Bronchial epithelial cell (primary cell): ENCODE measurements around the gene ARHGAP29. TPM values are rescaled to one million over a fixed set of nuclear protein-coding genes. Genes with fewer than 3 reads are reported as not detected.

Experiments used
- DNase-seq: peaks from one replicate; pipeline ENCODE4 v3.0.0-alpha.2; 2010; ENCODE audit warnings: low read depth
- FAIRE-seq: peaks from 2 replicates; lab custom pipeline; 2011; peaks lifted over from hg19 to GRCh38; lab: Jason Lieb, UNC
- H3K27me3 ChIP-seq: 2 replicates; pipeline ENCODE4 v1.5.1; 2011; ENCODE audit warnings: low read length; ENCODE audit not compliant: control insufficient read depth, insufficient read depth
- H3K36me3 ChIP-seq: 2 replicates; pipeline ENCODE4 v1.5.1; 2011; ENCODE audit warnings: low read length; ENCODE audit not compliant: control insufficient read depth, insufficient read depth
- H3K4me3 ChIP-seq: 2 replicates; pipeline ENCODE4 v1.5.1; 2011; ENCODE audit warnings: mild to moderate bottlenecking, low read depth, low read length, control low read depth
- total RNA-seq: library from RNA; depleted of rRNA; stranded (reverse); fragments of >200 nt; gene quantifications from 2 replicates; pipeline ENCODE4 v1.2.1, GENCODE V29; 2014
- TF ChIP-seq, protein P1 (sequence below): IDR thresholded peaks from 2 replicates; pipeline ENCODE4 v1.5.1; 2011; ENCODE audit warnings: mild to moderate bottlenecking, moderate library complexity, low read length, control low read depth, inconsistent platforms; ENCODE audit not compliant: insufficient read depth, severe bottlenecking

Gene ARHGAP29
- total RNA-seq, 1 donor from 2014 or later: 7.9 TPM

DNA sequence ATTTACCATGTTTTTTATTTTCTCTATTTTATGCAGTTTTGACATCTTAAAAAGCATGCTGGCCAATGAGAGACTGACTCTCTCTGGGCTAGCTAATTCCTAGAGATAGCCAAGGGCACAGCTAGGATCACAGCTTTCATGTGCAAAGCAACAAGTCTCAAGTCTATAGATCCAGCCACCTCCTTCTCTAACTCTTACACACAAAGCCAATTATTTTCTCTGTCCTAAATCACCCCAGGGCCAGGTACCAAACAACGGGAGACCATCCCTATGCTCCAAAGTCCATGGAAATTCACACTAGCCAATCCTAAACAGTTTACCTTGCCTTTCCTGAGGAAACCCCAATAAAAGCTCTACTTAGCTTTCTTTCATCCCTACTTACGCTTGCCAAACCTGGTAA, 38.0 kb downstream of the ARHGAP29 start:
- Histone ChIP-seq H3K36me3 (peaks cover 4% of the 10 kb centered on the region), H3K27me3 (no peaks in the 10 kb centered on the region), H3K4me3 (no peak overlapping the region)
- FAIRE-seq (no peak), DNase-seq (no peak)
- TF ChIP-seq, protein P1, sequence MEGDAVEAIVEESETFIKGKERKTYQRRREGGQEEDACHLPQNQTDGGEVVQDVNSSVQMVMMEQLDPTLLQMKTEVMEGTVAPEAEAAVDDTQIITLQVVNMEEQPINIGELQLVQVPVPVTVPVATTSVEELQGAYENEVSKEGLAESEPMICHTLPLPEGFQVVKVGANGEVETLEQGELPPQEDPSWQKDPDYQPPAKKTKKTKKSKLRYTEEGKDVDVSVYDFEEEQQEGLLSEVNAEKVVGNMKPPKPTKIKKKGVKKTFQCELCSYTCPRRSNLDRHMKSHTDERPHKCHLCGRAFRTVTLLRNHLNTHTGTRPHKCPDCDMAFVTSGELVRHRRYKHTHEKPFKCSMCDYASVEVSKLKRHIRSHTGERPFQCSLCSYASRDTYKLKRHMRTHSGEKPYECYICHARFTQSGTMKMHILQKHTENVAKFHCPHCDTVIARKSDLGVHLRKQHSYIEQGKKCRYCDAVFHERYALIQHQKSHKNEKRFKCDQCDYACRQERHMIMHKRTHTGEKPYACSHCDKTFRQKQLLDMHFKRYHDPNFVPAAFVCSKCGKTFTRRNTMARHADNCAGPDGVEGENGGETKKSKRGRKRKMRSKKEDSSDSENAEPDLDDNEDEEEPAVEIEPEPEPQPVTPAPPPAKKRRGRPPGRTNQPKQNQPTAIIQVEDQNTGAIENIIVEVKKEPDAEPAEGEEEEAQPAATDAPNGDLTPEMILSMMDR: no peak

DNA sequence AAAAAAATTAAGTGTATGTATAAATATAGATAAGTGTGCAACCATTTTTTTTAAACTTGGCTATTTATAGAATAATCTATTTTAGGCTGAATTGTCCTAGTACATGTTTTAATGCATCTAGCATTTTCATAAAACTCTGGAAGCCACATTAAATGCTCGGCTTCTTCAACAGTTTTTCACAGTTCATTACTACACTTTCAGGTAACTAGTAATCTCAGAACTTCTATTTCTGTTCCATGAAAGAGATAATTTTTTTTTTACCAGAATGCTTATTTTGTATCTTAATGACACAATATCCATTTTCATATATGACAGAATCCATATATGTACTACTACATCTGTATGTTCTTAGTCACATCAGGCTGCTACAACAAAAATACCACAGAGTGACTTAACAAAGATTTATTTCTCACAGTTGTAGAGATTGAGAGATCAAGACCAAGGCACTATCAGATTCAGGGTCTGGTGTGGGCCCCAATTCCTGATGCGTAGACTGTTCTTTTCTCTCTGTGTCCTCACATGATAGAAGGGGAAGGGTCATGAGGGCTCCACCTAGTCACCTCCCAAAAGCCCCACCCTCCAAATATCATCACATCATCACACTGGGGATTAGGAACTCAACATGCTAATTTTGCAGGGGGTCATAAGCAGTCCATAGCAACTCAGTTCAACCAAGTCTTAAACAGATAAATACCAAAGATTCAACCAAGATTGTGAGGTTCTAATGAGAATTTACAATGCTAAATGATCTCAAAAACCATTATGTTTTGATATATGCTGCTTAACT, 43.1 kb downstream of the ARHGAP29 start:
- DNase-seq: no peak
- Histone ChIP-seq H3K36me3 (peaks cover 2% of the 10 kb centered on the region), H3K4me3 (no peak overlapping the region), H3K27me3 (no peaks in the 10 kb centered on the region)
- FAIRE-seq: no peak
- TF ChIP-seq, protein P1: no peak

DNA sequence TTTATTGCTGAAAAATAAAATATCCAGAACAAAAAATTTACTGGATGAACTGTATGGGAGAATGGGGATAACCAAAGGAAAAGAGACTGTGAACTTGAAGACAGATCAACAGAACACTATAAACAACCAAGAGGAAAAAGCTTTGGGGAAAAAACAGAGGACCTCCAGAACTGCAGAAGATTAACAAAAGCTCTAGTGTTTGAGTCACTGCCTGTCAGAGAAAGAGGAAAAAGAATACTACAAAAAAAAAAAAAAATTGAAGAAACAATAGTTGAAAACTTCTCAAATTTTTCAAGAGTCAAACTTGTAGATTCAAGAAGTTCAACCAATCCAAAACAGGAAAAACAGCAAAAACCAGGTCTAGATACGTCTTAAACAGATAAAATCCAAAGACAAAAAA, 44.3 kb downstream of the ARHGAP29 start:
- Histone ChIP-seq H3K36me3 (peaks cover 2% of the 10 kb centered on the region), H3K27me3 (no peaks in the 10 kb centered on the region), H3K4me3 (no peak overlapping the region)
- FAIRE-seq (no peak), DNase-seq (no peak)
- TF ChIP-seq, protein P1: no peak

DNA sequence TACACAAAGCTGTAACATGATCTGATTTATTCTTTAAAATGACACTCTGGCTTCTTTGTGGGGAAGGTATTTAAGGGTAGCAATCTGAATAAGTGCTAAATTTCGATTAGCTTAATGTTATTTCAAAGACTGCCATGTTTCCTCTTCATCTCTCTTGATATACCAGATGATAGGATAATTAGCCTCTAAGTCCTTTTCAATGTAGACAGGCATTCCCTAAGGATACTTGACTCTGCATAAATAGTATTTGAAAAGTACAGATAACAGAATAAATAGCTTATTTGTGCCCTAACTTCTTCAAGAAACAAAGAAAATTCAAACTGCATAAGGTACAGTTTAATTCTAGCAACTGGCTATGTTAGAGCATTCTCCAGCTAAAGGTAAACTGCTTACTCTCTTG, 46.2 kb downstream of the ARHGAP29 start:
- TF ChIP-seq, protein P1: no peak
- no peak for FAIRE-seq
- Histone ChIP-seq H3K27me3 (no peaks in the 10 kb centered on the region), H3K36me3 (peaks cover 3% of the 10 kb centered on the region), H3K4me3 (no peak overlapping the region)
- DNase-seq: no peak

DNA sequence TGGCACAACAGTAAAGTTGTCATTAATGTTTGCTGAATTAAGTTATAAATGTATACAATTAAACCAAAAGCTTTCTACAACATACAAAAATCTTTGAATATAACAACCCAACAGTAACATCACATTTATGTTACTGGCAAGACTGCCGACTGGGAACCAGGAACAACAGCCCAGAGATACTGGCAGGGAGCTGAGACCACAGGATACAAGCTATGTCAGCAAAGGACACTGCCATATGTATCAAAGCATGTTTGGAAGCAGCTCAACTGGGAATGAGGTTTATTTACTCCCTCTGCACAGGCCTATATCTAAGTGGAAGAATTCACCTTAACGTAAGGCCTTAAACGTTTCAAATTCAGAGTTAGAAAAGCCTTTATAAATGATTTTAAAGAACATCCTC, 50.4 kb downstream of the ARHGAP29 start:
- Histone ChIP-seq H3K36me3 (peaks cover 3% of the 10 kb centered on the region), H3K4me3 (no peak overlapping the region), H3K27me3 (no peaks in the 10 kb centered on the region)
- TF ChIP-seq, protein P1: no peak
- FAIRE-seq: no peak
- no peak for DNase-seq
